ENCODE measurements around the gene ZNF652.
"Not testable (repeated sequence)": the region's sequence is repeated elsewhere in the genome, so short reads cannot be mapped to it uniquely, and the experiment has no call there.

Gene ZNF652

GRCh38 chr17:49298371-49298976, 63.6 kb downstream of the ZNF652 start:
- DNase-seq: no peak

GRCh38 chr17:49297141-49297540, 64.9 kb downstream of the ZNF652 start:
- DNase-seq: no peak

- no peak for DNase-seq
Measured at GRCh38 chr17:49294122-49294521, 67.9 kb downstream of the ZNF652 start.

GRCh38 chr17:49292901-49293300, 69.1 kb downstream of the ZNF652 start:
- peak; percentile 34 for DNase-seq

- DNase-seq: no peak
Measured at GRCh38 chr17:49291929-49292328, 70.1 kb downstream of the ZNF652 start.

- DNase-seq: no peak
Measured at GRCh38 chr17:49290690-49291359, 71.2 kb downstream of the ZNF652 start.

GRCh38 chr17:49288388-49288787, 73.7 kb downstream of the ZNF652 start:
- DNase-seq: no peak

GRCh38 chr17:49287481-49287880, 74.6 kb downstream of the ZNF652 start:
- DNase-seq: no peak

- DNase-seq: not testable (repeated sequence)
Measured at GRCh38 chr17:49286261-49286973, 75.6 kb downstream of the ZNF652 start.

- DNase-seq: no peak
Measured at GRCh38 chr17:49285716-49286115, 76.3 kb downstream of the ZNF652 start.

GRCh38 chr17:49280918-49281317, 81.1 kb downstream of the ZNF652 start:
- no peak for DNase-seq

GRCh38 chr17:49280061-49280460, 82.0 kb downstream of the ZNF652 start:
- DNase-seq: no peak

- DNase-seq: not testable (repeated sequence)
Measured at GRCh38 chr17:49279263-49280015, 82.6 kb downstream of the ZNF652 start.

GRCh38 chr17:49278076-49278475, 84.0 kb downstream of the ZNF652 start:
- DNase-seq: no peak

GRCh38 chr17:49277638-49278037, 84.4 kb downstream of the ZNF652 start:
- DNase-seq: no peak

GRCh38 chr17:49275981-49276380, 86.1 kb downstream of the ZNF652 start:
- not testable (repeated sequence) for DNase-seq

- DNase-seq: no peak
Measured at GRCh38 chr17:49269356-49269755, 92.7 kb downstream of the ZNF652 start.

GRCh38 chr17:49267912-49268311, 94.1 kb downstream of the ZNF652 start:
- DNase-seq: no peak

GRCh38 chr17:49266233-49266632, 95.8 kb downstream of the ZNF652 start:
- DNase-seq: no peak

GRCh38 chr17:49261540-49261939, 100.5 kb downstream of the ZNF652 start:
- DNase-seq: not testable (repeated sequence)

- DNase-seq: no peak
Measured at GRCh38 chr17:49260817-49261291, 101.2 kb downstream of the ZNF652 start.

- DNase-seq: peak; percentile 63
Measured at GRCh38 chr17:49260011-49260816, 101.8 kb downstream of the ZNF652 start.

All from activated CD4-positive, alpha-beta T cell treated with anti-CD3 and anti-CD28 coated beads, Interleukin-10, Interleukin-2, amounts not matched to agents 100 ng/mL and 50 ng/mL, durations not matched to agents 16 hours and 8 hours (primary cell).